ENCODE data around the gene ETS1.

ETS1 gene

GRCh38 chr11:128630367-128631230 is 43.2 kb upstream of the ETS1 start:
- TF ChIP-seq CTCF (IDR thresholded peaks at IDR 0.05; ENCODE audit: poor library complexity, severe bottlenecking), result peak; percentile 95
- no peak overlapping the region for H3K4me3 ChIP-seq (ENCODE audit: severe bottlenecking)
- no peaks in the 10 kb centered on the region for H3K9me3 ChIP-seq (ENCODE audit: severe bottlenecking)
- peak; percentile 88 for ATAC-seq (ENCODE audit: low read depth)
- no peaks in the 10 kb centered on the region for H3K4me1 ChIP-seq (ENCODE audit: insufficient read depth, poor library complexity, severe bottlenecking)
- H3K27me3 ChIP-seq (ENCODE audit: insufficient read depth, poor library complexity, severe bottlenecking), result no peaks in the 10 kb centered on the region
- H3K27ac ChIP-seq (ENCODE audit: poor library complexity, severe bottlenecking), result no peak overlapping the region
- DNase-seq (ENCODE audit: low spot score), result no peak
- H3K36me3 ChIP-seq (ENCODE audit: low read depth), result no peaks in the 10 kb centered on the region

- ATAC-seq (ENCODE audit: low read depth) (no peak), DNase-seq (ENCODE audit: low spot score) (no peak)
- no peak for TF ChIP-seq CTCF (IDR thresholded peaks at IDR 0.05; ENCODE audit: poor library complexity, severe bottlenecking)
- no peaks in the 10 kb centered on the region for H3K27me3 ChIP-seq (ENCODE audit: insufficient read depth, poor library complexity, severe bottlenecking)
- no peaks in the 10 kb centered on the region for H3K36me3 ChIP-seq (ENCODE audit: low read depth)
- H3K27ac ChIP-seq (ENCODE audit: poor library complexity, severe bottlenecking), result no peak overlapping the region
- H3K9me3 ChIP-seq (ENCODE audit: severe bottlenecking), result no peaks in the 10 kb centered on the region
- no peaks in the 10 kb centered on the region for H3K4me1 ChIP-seq (ENCODE audit: insufficient read depth, poor library complexity, severe bottlenecking)
- H3K4me3 ChIP-seq (ENCODE audit: severe bottlenecking), result no peak overlapping the region
Observed at GRCh38 chr11:128629516-128630106, 42.3 kb upstream of the ETS1 start.

GRCh38 chr11:128628686-128629085 is 41.3 kb upstream of the ETS1 start:
- Histone ChIP-seq H3K27ac (ENCODE audit: poor library complexity, severe bottlenecking) (no peak overlapping the region), H3K36me3 (ENCODE audit: low read depth) (no peaks in the 10 kb centered on the region), H3K4me1 (ENCODE audit: insufficient read depth, poor library complexity, severe bottlenecking) (no peaks in the 10 kb centered on the region), H3K9me3 (ENCODE audit: severe bottlenecking) (no peaks in the 10 kb centered on the region), H3K4me3 (ENCODE audit: severe bottlenecking) (no peak overlapping the region), H3K27me3 (ENCODE audit: insufficient read depth, poor library complexity, severe bottlenecking) (no peaks in the 10 kb centered on the region)
- DNase-seq (ENCODE audit: low spot score) (no peak), ATAC-seq (ENCODE audit: low read depth) (no peak)
- TF ChIP-seq CTCF (IDR thresholded peaks at IDR 0.05; ENCODE audit: poor library complexity, severe bottlenecking), result no peak

- Histone ChIP-seq H3K4me1 (ENCODE audit: insufficient read depth, poor library complexity, severe bottlenecking) (no peaks in the 10 kb centered on the region), H3K36me3 (ENCODE audit: low read depth) (no peaks in the 10 kb centered on the region), H3K27ac (ENCODE audit: poor library complexity, severe bottlenecking) (no peak overlapping the region), H3K4me3 (ENCODE audit: severe bottlenecking) (no peak overlapping the region), H3K9me3 (ENCODE audit: severe bottlenecking) (no peaks in the 10 kb centered on the region), H3K27me3 (ENCODE audit: insufficient read depth, poor library complexity, severe bottlenecking) (no peaks in the 10 kb centered on the region)
- ATAC-seq (ENCODE audit: low read depth), result no peak
- DNase-seq (ENCODE audit: low spot score), result no peak
- no peak for TF ChIP-seq CTCF (IDR thresholded peaks at IDR 0.05; ENCODE audit: poor library complexity, severe bottlenecking)
Observed at GRCh38 chr11:128628325-128628673, 40.9 kb upstream of the ETS1 start.
